HG03457 (cell line): ENCODE measurements around the gene ATP9B.

ENCODE experiments used
- ATAC-seq: cut with Tn5 transposase; IDR thresholded peaks from one replicate; pipeline ENCODE4 v1.9.1; 2021; ENCODE audit warnings: moderate number of reproducible peaks; ENCODE audit not compliant: unreplicated experiment

The ATP9B gene

GRCh38 chr18:79405019-79405780, 336.0 kb downstream of the ATP9B start:
- no peak for ATAC-seq

DNA sequence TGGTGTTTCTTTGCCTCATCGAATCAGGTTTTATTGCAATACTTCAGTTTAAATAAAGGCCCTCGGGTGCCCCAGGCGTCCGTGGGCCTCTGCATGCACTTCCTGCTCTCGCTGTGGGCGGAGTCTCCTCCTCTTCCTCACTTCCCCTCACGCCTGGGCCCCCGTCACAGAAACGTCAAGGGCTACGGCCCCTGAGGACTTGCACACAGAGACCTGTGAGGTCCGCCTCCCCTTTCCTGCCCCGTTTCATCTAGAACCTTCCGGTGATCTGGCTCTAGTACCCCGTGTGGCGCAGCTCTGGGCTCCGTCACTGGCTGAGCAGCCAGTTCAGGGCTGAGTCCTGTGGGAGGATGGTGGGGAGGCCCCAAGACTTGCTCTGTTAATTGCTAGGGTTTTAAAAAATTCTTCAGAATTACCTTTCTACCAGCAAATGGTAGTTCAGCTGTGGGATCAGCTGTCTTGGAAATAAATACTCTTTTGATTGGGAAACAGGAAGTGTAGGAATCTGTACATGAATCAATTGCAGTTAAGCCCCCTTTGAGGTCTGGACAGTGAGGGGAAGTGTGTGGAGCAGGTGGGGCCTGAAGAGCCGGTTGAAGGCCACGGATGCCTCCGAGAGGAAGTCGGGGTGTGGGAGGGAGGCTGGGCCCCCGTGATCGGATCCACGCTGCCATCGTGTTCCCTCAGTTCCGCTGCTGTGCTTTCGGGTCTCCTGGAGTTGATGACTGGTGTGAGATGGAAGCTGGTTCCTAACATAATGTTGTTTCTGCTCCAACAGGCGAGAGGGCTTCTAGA, 336.8 kb downstream of the ATP9B start:
- peak; percentile 71 for ATAC-seq

DNA sequence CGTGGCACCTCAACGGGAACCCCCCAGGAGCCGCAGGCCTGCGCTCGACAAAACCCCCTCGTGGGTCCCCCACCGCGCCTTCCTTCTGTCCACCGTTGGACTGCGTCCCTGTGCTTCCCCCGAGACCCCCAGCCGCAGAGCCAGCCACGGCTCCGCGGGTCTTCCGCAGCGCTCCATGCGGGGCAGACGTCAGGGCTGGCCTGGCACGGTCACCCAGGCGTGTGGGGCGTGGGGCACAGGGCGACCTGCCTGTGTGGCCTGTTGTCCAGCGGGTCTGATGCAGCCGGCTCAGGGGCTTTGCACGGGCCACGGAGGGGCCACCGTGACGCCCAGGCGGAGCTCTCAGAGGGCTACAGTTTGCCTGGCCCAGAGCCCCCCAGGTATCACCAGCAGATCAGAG, 337.5 kb downstream of the ATP9B start:
- ATAC-seq: no peak

- ATAC-seq: no peak
These were observed 340.1 kb downstream of the ATP9B start for GRCh38 chr18:79409313-79409712.

- no peak for ATAC-seq
These were observed 341.0 kb downstream of the ATP9B start for GRCh38 chr18:79410171-79410641.

DNA sequence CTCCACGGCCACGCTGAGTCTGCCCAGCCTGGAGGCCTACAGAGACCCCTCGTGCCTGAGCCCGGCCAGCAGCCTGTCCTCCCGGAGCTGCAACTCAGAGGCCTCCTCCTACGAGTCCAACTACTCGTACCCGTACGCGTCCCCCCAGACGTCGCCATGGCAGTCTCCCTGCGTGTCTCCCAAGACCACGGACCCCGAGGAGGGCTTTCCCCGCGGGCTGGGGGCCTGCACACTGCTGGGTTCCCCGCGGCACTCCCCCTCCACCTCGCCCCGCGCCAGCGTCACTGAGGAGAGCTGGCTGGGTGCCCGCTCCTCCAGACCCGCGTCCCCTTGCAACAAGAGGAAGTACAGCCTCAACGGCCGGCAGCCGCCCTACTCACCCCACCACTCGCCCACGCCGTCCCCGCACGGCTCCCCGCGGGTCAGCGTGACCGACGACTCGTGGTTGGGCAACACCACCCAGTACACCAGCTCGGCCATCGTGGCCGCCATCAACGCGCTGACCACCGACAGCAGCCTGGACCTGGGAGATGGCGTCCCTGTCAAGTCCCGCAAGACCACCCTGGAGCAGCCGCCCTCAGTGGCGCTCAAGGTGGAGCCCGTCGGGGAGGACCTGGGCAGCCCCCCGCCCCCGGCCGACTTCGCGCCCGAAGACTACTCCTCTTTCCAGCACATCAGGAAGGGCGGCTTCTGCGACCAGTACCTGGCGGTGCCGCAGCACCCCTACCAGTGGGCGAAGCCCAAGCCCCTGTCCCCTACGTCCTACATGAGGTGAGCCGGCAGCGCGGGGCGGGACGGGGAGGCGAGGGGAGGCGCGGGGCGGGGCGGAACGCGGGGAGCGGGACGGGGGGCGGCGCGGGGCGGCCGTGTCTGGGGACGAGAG, 341.8 kb downstream of the ATP9B start:
- ATAC-seq: no peak

DNA sequence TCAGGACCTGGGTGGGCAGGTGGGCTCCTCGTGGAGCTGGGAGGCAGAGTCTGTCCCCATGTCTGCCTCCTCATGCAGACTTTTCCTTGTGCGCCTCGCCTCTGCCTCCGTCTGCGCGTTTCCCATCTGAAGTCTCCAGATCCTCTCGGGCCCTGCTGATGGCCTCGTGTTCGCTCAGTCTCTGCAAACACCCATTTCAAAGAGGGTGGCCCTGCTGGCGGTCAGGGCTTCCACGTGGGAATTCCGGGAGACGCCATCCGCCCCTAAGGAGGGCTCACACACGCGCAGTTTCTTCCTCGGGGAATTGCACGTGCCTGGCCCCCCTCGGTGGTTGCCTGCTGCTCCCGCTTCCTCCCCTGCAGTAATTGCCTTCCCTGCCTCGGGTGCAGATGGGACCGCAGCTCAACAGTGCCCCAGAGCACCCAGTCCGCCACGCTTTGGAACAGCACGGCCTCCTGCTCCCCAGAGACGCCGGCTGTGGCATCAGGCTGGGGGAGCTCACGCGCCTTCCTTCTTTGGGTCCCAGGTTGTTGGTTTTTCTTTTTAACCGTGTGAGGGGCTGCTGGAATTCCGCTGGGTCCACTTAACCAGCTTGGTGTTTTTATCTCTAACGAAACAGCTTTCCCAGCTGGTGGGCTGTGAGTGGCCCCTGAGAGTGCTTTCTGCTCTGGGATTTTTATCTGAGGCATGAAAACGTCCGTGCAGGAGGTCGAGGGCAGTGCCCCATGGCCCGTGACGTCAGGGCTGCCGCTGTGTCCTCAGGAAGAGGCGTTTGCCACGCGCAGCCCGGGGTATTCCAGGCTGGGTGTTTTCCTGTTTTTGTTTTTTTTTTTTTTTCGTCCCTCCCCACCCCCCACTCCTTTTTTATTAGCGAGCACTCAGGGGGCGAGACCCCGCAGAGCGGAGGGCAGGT, 342.7 kb downstream of the ATP9B start:
- ATAC-seq: no peak

- no peak for ATAC-seq
These were observed 343.8 kb downstream of the ATP9B start for GRCh38 chr18:79413025-79413424.

GRCh38 chr18:79413426-79413825, 344.2 kb downstream of the ATP9B start:
- no peak for ATAC-seq

DNA sequence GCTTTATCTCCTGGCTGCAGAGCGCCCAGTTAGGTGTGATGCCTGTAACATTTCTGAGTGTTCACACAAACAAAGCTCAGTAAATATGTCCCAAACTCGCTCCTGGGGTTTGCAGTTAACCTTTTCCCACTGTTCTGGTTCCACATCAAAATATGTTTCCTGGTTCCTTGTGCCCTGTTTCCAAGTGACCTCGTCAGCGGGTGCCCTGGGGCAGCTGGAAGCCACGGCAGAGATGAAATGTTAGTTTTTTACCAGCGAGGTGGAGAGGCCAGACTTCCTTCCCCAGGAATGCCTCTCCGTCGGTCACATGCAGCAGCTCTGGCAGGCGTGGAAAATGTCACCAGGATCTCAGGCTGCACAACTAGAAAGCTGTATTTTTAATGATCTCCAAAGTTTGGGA, 344.7 kb downstream of the ATP9B start:
- ATAC-seq: no peak

GRCh38 chr18:79416022-79416676, 347.0 kb downstream of the ATP9B start:
- ATAC-seq: no peak

DNA sequence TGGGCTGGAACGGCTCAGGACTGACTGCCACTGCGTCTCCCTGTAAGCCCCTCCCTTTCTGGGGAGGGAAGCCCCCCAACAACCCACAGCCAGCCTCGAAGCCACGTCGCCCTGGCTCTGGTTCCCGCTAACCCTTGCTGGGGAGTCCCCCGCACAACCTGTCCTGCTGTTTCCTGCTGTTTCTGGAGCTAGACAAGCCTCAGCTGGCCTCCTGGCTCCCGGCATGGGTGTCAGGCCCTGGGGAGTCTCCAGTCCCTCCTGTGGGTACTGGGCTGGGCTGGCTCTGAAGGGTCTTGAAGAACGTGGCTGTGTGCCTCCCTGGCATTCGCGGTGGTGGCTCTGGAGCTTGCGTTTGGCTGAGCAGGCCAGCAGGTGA, 347.5 kb downstream of the ATP9B start:
- ATAC-seq: no peak

DNA sequence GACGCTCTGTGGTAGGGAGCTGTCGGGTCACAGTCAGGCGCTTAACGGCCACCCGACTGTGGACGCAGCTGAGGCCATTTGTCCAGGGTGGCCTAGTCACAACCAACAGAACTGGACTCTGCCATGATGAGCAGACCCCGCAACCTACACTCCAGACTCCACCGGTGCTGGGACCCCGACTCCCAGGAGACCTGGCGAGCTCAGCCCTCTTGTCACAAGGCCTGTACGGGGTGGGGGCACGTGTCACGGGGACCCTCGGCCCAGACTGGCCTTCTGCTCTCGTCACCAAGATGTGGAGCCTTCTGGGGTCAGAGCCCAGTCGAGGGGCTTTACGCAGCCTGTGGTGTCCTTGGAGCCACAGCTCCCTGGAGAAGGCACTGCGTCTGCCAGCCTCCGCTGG, 349.0 kb downstream of the ATP9B start:
- ATAC-seq: no peak

DNA sequence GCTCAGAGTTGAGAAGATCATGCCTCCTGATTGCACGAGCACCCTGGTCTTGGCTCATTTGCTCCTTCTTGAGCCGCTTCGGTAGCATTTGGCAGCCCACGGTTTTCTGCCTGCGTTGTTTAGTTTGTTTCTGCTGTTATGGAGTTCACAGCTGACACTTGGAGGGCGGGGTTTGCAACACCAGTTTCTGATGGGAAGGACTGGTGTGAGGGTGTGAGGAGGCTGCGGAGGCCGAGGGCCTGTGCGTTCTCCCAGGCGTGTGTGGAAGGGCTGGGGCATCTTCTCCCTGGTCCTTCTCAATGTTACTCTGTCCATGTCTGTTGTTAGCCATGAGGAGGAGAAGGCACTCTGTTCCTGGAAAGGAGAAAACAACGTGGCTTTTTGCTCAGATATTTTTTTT, 349.4 kb downstream of the ATP9B start:
- no peak for ATAC-seq

- no peak for ATAC-seq
These were observed 351.0 kb downstream of the ATP9B start for GRCh38 chr18:79420033-79420745.

- ATAC-seq: no peak
These were observed 352.2 kb downstream of the ATP9B start for GRCh38 chr18:79421275-79421857.

DNA sequence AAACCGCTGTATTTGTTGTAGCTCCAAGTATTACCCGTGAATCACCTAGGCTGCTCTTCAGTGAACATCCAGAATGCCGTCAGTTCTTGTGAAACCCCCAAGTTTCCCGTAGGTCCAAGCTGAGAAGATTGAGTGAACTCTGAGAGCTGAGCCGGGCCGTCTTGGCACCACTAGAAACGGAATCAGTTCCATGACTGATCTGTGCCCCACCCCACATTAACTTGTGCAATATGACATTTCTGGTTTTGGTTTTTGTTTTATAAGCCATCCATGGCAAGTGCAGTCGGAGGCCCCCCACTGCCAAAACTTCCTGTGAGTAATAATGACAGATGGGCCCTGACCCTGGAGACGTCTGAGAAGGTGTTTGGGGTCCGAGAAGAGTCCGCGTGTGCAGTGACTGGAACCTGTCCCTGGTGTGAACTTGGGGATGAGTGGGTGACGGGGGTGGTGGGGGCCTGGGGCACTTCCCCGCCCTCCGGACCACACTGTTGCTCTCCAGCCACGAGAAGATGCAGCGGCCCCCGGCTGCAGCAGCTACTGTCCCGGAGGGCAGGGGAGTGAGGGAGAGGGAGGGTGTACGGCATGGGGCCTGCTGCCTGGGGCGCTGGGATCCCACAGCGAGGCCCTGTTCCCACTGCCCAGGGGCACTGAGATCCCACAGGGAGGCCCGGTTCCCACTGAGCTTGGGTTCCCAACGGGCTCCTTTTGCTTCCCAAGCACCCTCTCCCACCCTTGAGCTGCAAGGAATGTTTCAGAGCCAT, 353.0 kb downstream of the ATP9B start:
- ATAC-seq: no peak

DNA sequence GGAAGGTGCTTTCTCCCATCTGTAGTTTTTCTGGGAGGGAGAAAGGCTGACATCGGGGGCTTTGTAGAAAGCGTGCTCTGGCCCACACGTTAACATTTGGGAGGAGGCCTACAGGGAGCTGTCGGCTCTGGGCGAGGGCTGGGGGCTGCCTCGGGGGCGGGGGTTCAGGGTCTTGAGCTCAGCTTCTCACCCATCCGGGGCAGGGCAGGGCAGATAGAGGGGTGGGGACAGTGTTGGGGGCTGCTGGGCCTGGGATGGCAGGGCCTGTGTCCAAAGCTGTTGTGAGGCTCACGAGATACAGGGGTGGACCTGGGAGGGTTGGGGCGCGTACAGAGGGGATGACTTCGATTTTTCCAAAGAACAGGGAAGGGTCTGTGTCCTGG, 353.6 kb downstream of the ATP9B start:
- no peak for ATAC-seq
